GM23248 (cell line): ENCODE data around the gene RAE1. TPM values are rescaled to one million over a fixed set of nuclear protein-coding genes. Genes with fewer than 3 reads are reported as not detected.
"Not testable (repeated sequence)": the region's sequence is repeated elsewhere in the genome, so short reads cannot be mapped to it uniquely, and the experiment has no call there.

Experiments used
- DNase-seq: peaks from one replicate; pipeline ENCODE4 v3.0.0-alpha.2; 2015
- H2AFZ ChIP-seq: fragments of 200-600 bp; sonication (generic); 2 replicates; pipeline ENCODE4 v1.6.1; 2016; ENCODE audit warnings: antibody characterized with exemption
- H3F3A ChIP-seq: fragments of 200-600 bp; sonication (generic); 2 replicates; pipeline ENCODE4 v1.6.1; 2016; ENCODE audit warnings: mild to moderate bottlenecking, antibody characterized with exemption, mixed run types; ENCODE audit not compliant: insufficient read depth
- H3K27ac ChIP-seq: fragments of 200-600 bp; sonication (generic); 2 replicates; pipeline ENCODE4 v1.5.1; 2016; ENCODE audit warnings: mild to moderate bottlenecking
- H3K27me3 ChIP-seq: fragments of 200-600 bp; sonication (generic); replicated peaks from 2 replicates; pipeline ENCODE4 v1.6.1; 2016; ENCODE audit warnings: mild to moderate bottlenecking; ENCODE audit not compliant: insufficient read depth
- H3K36me3 ChIP-seq: fragments of 200-600 bp; sonication (generic); 2 replicates; pipeline ENCODE4 v1.6.1; 2016; ENCODE audit warnings: low read depth, mild to moderate bottlenecking
- H3K4me1 ChIP-seq: fragments of 200-600 bp; sonication (generic); 2 replicates; pipeline ENCODE4 v1.6.1; 2016; ENCODE audit warnings: mild to moderate bottlenecking; ENCODE audit not compliant: insufficient read depth
- H3K4me2 ChIP-seq: fragments of 200-600 bp; sonication (generic); one replicate; pipeline ENCODE4 v1.6.1; 2016; ENCODE audit warnings: mild to moderate bottlenecking; ENCODE audit not compliant: unreplicated experiment
- H3K4me3 ChIP-seq: fragments of 200-600 bp; sonication (generic); 2 replicates; pipeline ENCODE4 v1.5.1; 2016; ENCODE audit warnings: mild to moderate bottlenecking
- H3K79me2 ChIP-seq: fragments of 200-600 bp; sonication (generic); 2 replicates; pipeline ENCODE4 v1.6.1; 2016; ENCODE audit warnings: mild to moderate bottlenecking; ENCODE audit not compliant: insufficient read depth
- H3K9ac ChIP-seq: fragments of 200-600 bp; sonication (generic); 2 replicates; pipeline ENCODE4 v1.6.1; 2016; ENCODE audit warnings: mild to moderate bottlenecking
- H3K9me2 ChIP-seq: fragments of 200-600 bp; sonication (generic); 2 replicates; pipeline ENCODE4 v1.6.1; 2016; ENCODE audit warnings: mixed run types, mild to moderate bottlenecking, moderate library complexity; ENCODE audit not compliant: insufficient read depth
- H3K9me3 ChIP-seq: fragments of 200-600 bp; sonication (generic); one replicate; pipeline ENCODE4 v1.6.1; 2017; ENCODE audit warnings: low read depth
- H4K20me1 ChIP-seq: fragments of 200-600 bp; sonication (generic); 2 replicates; pipeline ENCODE4 v1.6.0; 2016; ENCODE audit not compliant: insufficient read depth
- EZH2 ChIP-seq: fragments of 200-600 bp; sonication (generic); IDR thresholded peaks from 2 replicates; pipeline ENCODE4 v1.6.1; 2018; ENCODE audit warnings: antibody characterized with exemption, mild to moderate bottlenecking; ENCODE audit not compliant: insufficient read depth, poor library complexity, severe bottlenecking
- EZH2phosphoT487 ChIP-seq: fragments of 200-600 bp; sonication (generic); IDR thresholded peaks from 2 replicates; pipeline ENCODE4 v1.6.1; 2018; ENCODE audit warnings: antibody characterized with exemption, moderate library complexity, mild to moderate bottlenecking, low read depth; ENCODE audit not compliant: insufficient read depth
- WGBS, 2 experiments: methylation state at CpG; one replicate each; pipeline ENCODE4 v1.1.6; 2015 to 2017; ENCODE audit warnings: low lambda C conversion rate in 2 of 2, low coverage in 1 of 2; ENCODE audit errors: missing lambda C conversion rate in 2 of 2; 5-methylcytosine and 5-hydroxymethylcytosine counted together
- in situ Hi-C: fragments of 300-500 bp; cut with MboI; formaldehyde crosslinking; loops from 2 replicates; pipeline ENCODE4 v1.15.0; 2020
- polyA plus RNA-seq: library from polyadenylated mRNA; unstranded; fragments of >200 nt; fragmentation: Nextera tagmentation; extraction: Ambion mirVana; gene quantifications from 2 replicates; pipeline ENCODE4 v1.2.1, GENCODE V29; 2016
- total RNA-seq: library from RNA; depleted of rRNA; stranded (reverse); fragments of >200 nt; shearing (Covaris generic); gene quantifications from 2 replicates; pipeline ENCODE4 v1.2.3, GENCODE V29; 2014

Gene RAE1
- total and polyA plus RNA-seq, 2 experiments from 2014 or later = 34.7 to 54.8 TPM

DNA sequence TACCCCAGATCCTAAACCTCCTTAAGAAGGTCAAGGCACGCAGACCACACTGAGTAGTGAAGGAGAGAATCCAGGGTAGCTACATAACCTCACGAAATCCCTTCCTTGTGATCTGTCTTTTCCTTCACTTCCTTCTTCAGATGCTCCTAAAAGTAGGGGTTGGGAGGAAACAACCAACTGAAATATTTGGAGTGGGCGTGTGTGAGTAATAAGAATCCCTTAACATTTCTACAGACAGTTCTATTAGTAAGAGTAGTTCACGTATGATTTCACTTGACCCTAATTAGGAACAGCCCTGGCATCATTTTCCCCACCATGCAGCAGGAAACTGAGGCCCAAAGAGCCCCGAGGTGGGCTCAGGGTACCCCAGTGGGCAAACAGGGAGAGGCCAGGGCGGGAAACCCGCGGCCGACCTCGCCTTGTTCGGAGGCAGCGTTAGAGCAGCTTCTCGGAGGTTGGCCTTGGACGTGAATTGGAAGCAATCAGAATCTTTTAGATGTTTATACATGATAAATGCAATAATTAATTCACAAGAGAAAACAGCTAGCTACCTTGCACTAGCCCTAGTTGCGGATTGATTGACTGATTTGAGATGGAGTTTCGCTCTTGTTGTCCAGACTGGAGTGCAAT lies 859 bp upstream of the RAE1 start:
- no peak for TF ChIP-seq EZH2
- no peak for TF ChIP-seq EZH2phosphoT487
- 0 out of 2 replicates have a peak overlapping the region, but pooled peaks have one; percentile 16 for H3K4me3 ChIP-seq
- peak; percentile 85 for DNase-seq
- WGBS, 2 experiments = 56 to 57% methylated on average over 16 of the region's 16 CpGs
- H3K9me2 ChIP-seq = no peaks in the 10 kb centered on the region
- in situ Hi-C loops = no loop called here
- peak overlapping the region; percentile 46 for H3K4me2 ChIP-seq
- peaks cover 18% of the 10 kb centered on the region for H3F3A ChIP-seq
- peak overlapping the region; percentile 63 for H2AFZ ChIP-seq
- peak overlapping the region; percentile 49 for H3K9ac ChIP-seq
- H3K4me1 ChIP-seq = peaks cover 31% of the 10 kb centered on the region
- no peaks in the 10 kb centered on the region for H4K20me1 ChIP-seq
- H3K79me2 ChIP-seq = no peaks in the 10 kb centered on the region; the same call in none of the 2 replicates
- peaks cover 21% of the 10 kb centered on the region for H3K36me3 ChIP-seq
- no peaks in the 10 kb centered on the region for H3K27me3 ChIP-seq
- H3K27ac ChIP-seq = peak overlapping the region; percentile 85
- no peaks in the 10 kb centered on the region for H3K9me3 ChIP-seq

DNA sequence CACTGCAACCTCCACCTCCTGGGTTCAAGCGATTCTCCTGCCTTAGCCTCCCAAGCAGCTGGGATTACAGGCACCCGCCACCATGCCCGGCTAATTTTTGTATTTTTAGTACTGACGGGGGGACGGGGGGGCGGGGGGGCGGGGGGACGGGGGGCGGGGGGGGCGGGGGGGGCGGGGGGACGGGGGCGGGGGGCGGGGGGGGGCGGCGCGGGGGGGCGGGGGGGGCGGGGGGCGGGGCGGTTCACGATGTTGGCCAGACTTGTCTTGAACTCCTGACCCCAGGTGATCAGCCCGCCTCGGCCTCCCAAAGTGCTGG lies 371 bp upstream of the RAE1 start:
- 6 to 13% methylated on average over 5 to 11 of the region's 24 CpGs for WGBS, 2 experiments
- Histone ChIP-seq H3K36me3 (peaks cover 26% of the 10 kb centered on the region), H3K27ac (peak overlapping the region; percentile 88), H3F3A (peaks cover 18% of the 10 kb centered on the region), H3K4me2 (peak overlapping the region; percentile 100), H3K9ac (peak overlapping the region; percentile 97), H3K4me3 (peak overlapping the region; percentile 95), H3K4me1 (peaks cover 31% of the 10 kb centered on the region), H2AFZ (peak overlapping the region; percentile 80)
- H3K9me3 ChIP-seq, DNase-seq, H4K20me1 ChIP-seq, H3K9me2 ChIP-seq, H3K79me2 ChIP-seq, in situ Hi-C loops, H3K27me3 ChIP-seq: not testable (repeated sequence)

DNA sequence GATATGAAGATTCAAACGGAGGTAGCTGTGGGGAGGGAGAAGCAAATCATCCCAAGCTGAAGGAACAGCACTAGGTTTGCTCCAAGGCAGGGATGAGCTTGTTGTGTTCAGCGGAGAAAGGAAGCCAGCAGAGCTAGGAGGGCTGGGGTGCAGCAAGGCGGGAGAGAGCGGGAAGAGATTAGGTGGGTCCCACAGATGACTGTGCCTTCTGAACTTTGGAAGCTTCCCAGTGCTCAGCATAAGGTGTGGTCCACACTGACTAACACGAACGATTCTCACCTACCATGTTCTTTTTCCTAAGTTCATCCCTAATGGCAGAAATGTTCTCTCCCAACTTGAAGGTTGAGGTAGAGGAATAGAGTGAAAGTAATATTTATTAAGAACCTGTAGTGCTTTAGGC lies 1.2 kb downstream of the RAE1 start:
- Histone ChIP-seq H3K4me1 (peaks cover 24% of the 10 kb centered on the region), H3K36me3 (peaks cover 39% of the 10 kb centered on the region), H2AFZ (no peak overlapping the region), H3K9ac (peak overlapping the region; percentile 97), H3K9me2 (no peaks in the 10 kb centered on the region), H3K4me2 (peak overlapping the region; percentile 100), H3K4me3 (peak overlapping the region; percentile 95), H3F3A (peaks cover 10% of the 10 kb centered on the region), H4K20me1 (no peaks in the 10 kb centered on the region), H3K27ac (no peak overlapping the region), H3K27me3 (no peaks in the 10 kb centered on the region), H3K9me3 (no peaks in the 10 kb centered on the region), H3K79me2 (no peaks in the 10 kb centered on the region; the same call in none of the 2 replicates)
- 67 to 76% methylated on average over 6 of the region's 6 CpGs for WGBS, 2 experiments
- TF ChIP-seq EZH2phosphoT487 (no peak), EZH2 (no peak)
- DNase-seq = peak; percentile 8
- in situ Hi-C loops = no loop called here

DNA sequence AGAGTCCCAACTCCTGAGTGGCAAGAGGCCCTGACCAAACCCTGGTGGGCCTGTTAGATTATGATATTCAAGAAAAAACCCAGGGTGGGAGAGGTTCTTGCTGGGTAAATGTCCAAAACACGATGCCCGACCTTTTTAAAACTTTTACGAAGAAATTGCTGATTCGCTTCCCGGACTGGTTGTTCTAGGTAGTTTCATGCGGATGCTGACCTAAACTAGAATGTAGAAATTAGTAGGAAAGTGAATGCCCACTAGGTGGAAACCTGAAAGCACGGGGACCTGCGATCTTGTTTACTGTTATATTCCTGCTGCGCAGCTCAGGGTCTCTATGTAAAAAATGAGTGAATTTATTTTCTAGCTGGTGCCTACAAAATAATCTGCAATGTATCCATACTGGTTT lies 2.3 kb downstream of the RAE1 start:
- DNase-seq = no peak
- H3K9me3 ChIP-seq = no peaks in the 10 kb centered on the region
- no peaks in the 10 kb centered on the region for H3K27me3 ChIP-seq
- no peak overlapping the region for H3K27ac ChIP-seq
- WGBS, 2 experiments = 91 to 94% methylated on average over 9 of the region's 9 CpGs
- H3K79me2 ChIP-seq = no peaks in the 10 kb centered on the region; the same call in none of the 2 replicates
- H4K20me1 ChIP-seq = no peaks in the 10 kb centered on the region
- H3K4me1 ChIP-seq = peaks cover 24% of the 10 kb centered on the region
- no peaks in the 10 kb centered on the region for H3K9me2 ChIP-seq
- peak overlapping the region; percentile 20; the same call in 1 of the 2 replicates for H3K9ac ChIP-seq
- TF ChIP-seq EZH2 (no peak), EZH2phosphoT487 (no peak)
- in situ Hi-C loops = no loop called here
- peaks cover 4% of the 10 kb centered on the region; the same call in 1 of the 2 replicates for H3F3A ChIP-seq
- no peak overlapping the region for H2AFZ ChIP-seq
- H3K36me3 ChIP-seq = peaks cover 39% of the 10 kb centered on the region
- no peak overlapping the region for H3K4me2 ChIP-seq
- H3K4me3 ChIP-seq = no peak overlapping the region
